ENCODE results near the gene BTBD9. TPM values are rescaled to one million over a fixed set of nuclear protein-coding genes. Genes with fewer than 3 reads are reported as not detected.

Gene BTBD9
- polyA plus RNA-seq, 4 donors, result 5.1 to 10.2 (median 6.7) TPM

GRCh38 chr6:38177882-38178583 is 461.7 kb downstream of the BTBD9 start:
- Histone ChIP-seq H3K36me3 (ENCODE audit: control insufficient read depth in 3 of 3, insufficient read depth in 2 of 3, low read depth in 1 of 3, low read length in 3 of 3) (peaks cover 0 to 32% (median 0%) of the 10 kb centered on the region in 3 donors), H3K4me1 (ENCODE audit: control insufficient read depth in 3 of 3, insufficient read depth in 2 of 3, low read depth in 1 of 3, low read length in 2 of 3) (peaks cover 0 to 45% (median 7%) of the 10 kb centered on the region in 3 donors), H3K27ac (ENCODE audit: low read depth in 1 of 3, low read length in 2 of 3) (no peak overlapping the region), H3K9me3 (ENCODE audit: control insufficient read depth in 2 of 2, insufficient read depth in 1 of 2, low read depth in 1 of 2, low read length in 1 of 2) (no peaks in the 10 kb centered on the region), H3K27me3 (ENCODE audit: control insufficient read depth in 3 of 3, insufficient read depth in 3 of 3, low read length in 3 of 3) (no peaks in the 10 kb centered on the region), H3K4me3 (ENCODE audit: low read depth in 1 of 3, low read length in 3 of 3) (no peak overlapping the region)
- WGBS, 3 donors, result 86 to 88% (median 87%) methylated on average over 14 of the region's 14 CpGs
- DNase-seq (no peak), FAIRE-seq (no peak)

DNA sequence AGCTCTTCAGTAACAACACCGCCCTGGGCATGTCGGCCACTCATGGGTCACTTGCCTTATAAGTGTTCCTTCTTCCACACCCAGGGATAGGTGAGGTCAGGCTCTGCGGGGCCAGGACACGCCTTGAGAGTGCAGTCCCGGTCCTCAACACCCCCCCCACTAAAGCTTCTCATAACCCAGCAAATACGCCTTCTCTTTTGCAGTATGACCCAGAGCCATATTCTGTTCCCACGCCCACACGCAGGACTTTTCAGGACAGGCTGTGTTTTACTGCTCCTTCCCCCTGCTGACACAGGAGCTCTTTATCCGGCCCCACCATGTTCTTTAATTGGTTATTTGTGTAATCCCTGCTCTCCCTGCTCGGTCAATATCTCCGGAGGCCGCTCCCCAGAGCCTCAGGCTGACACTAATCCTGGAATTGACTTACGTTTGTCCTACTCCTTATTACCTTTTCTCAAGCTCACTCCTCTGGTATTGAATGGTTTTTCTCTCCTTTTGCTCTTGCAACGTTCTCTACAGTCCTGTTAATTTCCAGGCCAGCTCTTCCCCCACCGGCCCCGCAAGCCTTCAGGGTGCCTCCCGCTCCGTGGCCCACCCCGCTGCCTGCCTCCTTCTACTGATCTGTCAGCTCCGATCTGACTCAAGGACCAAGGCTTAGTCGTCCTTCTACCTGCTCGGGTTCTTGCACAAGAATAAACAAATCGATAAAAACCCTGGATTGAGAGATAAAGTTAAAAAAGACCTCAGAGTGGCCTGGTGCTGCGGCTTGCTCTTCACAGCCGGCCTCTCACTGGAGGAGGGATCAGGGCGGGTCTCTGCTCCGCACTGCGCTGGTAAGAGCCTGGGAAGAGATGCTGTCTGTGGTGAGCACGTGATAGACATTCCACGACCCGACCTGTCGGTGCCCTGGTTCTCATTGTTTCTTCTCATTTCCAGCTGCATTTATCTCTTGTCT is 462.7 kb downstream of the BTBD9 start:
- peak overlapping the region in 1 of 3 donors; percentile 18 for H3K27ac ChIP-seq (ENCODE audit: low read depth in 1 of 3, low read length in 2 of 3)
- peak; percentile 46 to 68 for DNase-seq
- WGBS, 3 donors, result 25 to 56% (median 48%) methylated on average over 32 of the region's 32 CpGs
- H3K4me1 ChIP-seq (ENCODE audit: control insufficient read depth in 3 of 3, insufficient read depth in 2 of 3, low read depth in 1 of 3, low read length in 2 of 3), result peaks cover 0 to 55% (median 11%) of the 10 kb centered on the region in 3 donors
- H3K9me3 ChIP-seq (ENCODE audit: control insufficient read depth in 2 of 2, insufficient read depth in 1 of 2, low read depth in 1 of 2, low read length in 1 of 2), result no peaks in the 10 kb centered on the region
- no peaks in the 10 kb centered on the region for H3K27me3 ChIP-seq (ENCODE audit: control insufficient read depth in 3 of 3, insufficient read depth in 3 of 3, low read length in 3 of 3)
- no peak for FAIRE-seq
- H3K4me3 ChIP-seq (ENCODE audit: low read depth in 1 of 3, low read length in 3 of 3), result no peak overlapping the region
- H3K36me3 ChIP-seq (ENCODE audit: control insufficient read depth in 3 of 3, insufficient read depth in 2 of 3, low read depth in 1 of 3, low read length in 3 of 3), result peaks cover 0 to 34% (median 0%) of the 10 kb centered on the region in 3 donors

- Histone ChIP-seq H3K27ac (ENCODE audit: low read depth in 1 of 3, low read length in 2 of 3) (no peak overlapping the region), H3K4me1 (ENCODE audit: control insufficient read depth in 3 of 3, insufficient read depth in 2 of 3, low read depth in 1 of 3, low read length in 2 of 3) (peaks cover 1 to 68% (median 11%) of the 10 kb centered on the region in 3 donors), H3K4me3 (ENCODE audit: low read depth in 1 of 3, low read length in 3 of 3) (no peak overlapping the region), H3K9me3 (ENCODE audit: control insufficient read depth in 2 of 2, insufficient read depth in 1 of 2, low read depth in 1 of 2, low read length in 1 of 2) (no peaks in the 10 kb centered on the region), H3K27me3 (ENCODE audit: control insufficient read depth in 3 of 3, insufficient read depth in 3 of 3, low read length in 3 of 3) (no peaks in the 10 kb centered on the region), H3K36me3 (ENCODE audit: control insufficient read depth in 3 of 3, insufficient read depth in 2 of 3, low read depth in 1 of 3, low read length in 3 of 3) (peaks cover 0 to 35% (median 0%) of the 10 kb centered on the region in 3 donors)
- WGBS, 3 donors, result 76 to 88% (median 80%) methylated on average over 11 of the region's 11 CpGs
- no peak for FAIRE-seq
- DNase-seq, result no peak
These were observed 463.9 kb downstream of the BTBD9 start for GRCh38 chr6:38175786-38176185.

GRCh38 chr6:38174806-38175495 is 464.8 kb downstream of the BTBD9 start:
- Histone ChIP-seq H3K4me1 (ENCODE audit: control insufficient read depth in 3 of 3, insufficient read depth in 2 of 3, low read depth in 1 of 3, low read length in 2 of 3) (peaks cover 5 to 76% (median 11%) of the 10 kb centered on the region in 3 donors), H3K9me3 (ENCODE audit: control insufficient read depth in 2 of 2, insufficient read depth in 1 of 2, low read depth in 1 of 2, low read length in 1 of 2) (no peaks in the 10 kb centered on the region), H3K27me3 (ENCODE audit: control insufficient read depth in 3 of 3, insufficient read depth in 3 of 3, low read length in 3 of 3) (no peaks in the 10 kb centered on the region), H3K27ac (ENCODE audit: low read depth in 1 of 3, low read length in 2 of 3) (no peak overlapping the region), H3K36me3 (ENCODE audit: control insufficient read depth in 3 of 3, insufficient read depth in 2 of 3, low read depth in 1 of 3, low read length in 3 of 3) (peaks cover 0 to 33% (median 0%) of the 10 kb centered on the region in 3 donors), H3K4me3 (ENCODE audit: low read depth in 1 of 3, low read length in 3 of 3) (no peak overlapping the region)
- no peak for FAIRE-seq
- no peak for DNase-seq
- 94 to 96% (median 96%) methylated on average over 22 of the region's 22 CpGs for WGBS, 3 donors

- H3K9me3 ChIP-seq (ENCODE audit: control insufficient read depth in 2 of 2, insufficient read depth in 1 of 2, low read depth in 1 of 2, low read length in 1 of 2), result no peaks in the 10 kb centered on the region
- WGBS, 3 donors, result 53 to 83% (median 81%) methylated on average over 8 of the region's 8 CpGs
- H3K4me1 ChIP-seq (ENCODE audit: control insufficient read depth in 3 of 3, insufficient read depth in 2 of 3, low read depth in 1 of 3, low read length in 2 of 3), result peaks cover 5 to 81% (median 11%) of the 10 kb centered on the region in 3 donors
These were observed 465.4 kb downstream of the BTBD9 start for GRCh38 chr6:38174315-38174714.

GRCh38 chr6:38173909-38174308 is 465.8 kb downstream of the BTBD9 start:
- Histone ChIP-seq H3K36me3 (ENCODE audit: control insufficient read depth in 3 of 3, insufficient read depth in 2 of 3, low read depth in 1 of 3, low read length in 3 of 3) (peaks cover 0 to 34% (median 0%) of the 10 kb centered on the region in 3 donors), H3K4me3 (ENCODE audit: low read depth in 1 of 3, low read length in 3 of 3) (no peak overlapping the region), H3K4me1 (ENCODE audit: control insufficient read depth in 3 of 3, insufficient read depth in 2 of 3, low read depth in 1 of 3, low read length in 2 of 3) (peaks cover 5 to 81% (median 11%) of the 10 kb centered on the region in 3 donors), H3K27ac (ENCODE audit: low read depth in 1 of 3, low read length in 2 of 3) (peak overlapping the region; percentile 18 to 59 (median 34)), H3K9me3 (ENCODE audit: control insufficient read depth in 2 of 2, insufficient read depth in 1 of 2, low read depth in 1 of 2, low read length in 1 of 2) (no peaks in the 10 kb centered on the region), H3K27me3 (ENCODE audit: control insufficient read depth in 3 of 3, insufficient read depth in 3 of 3, low read length in 3 of 3) (no peaks in the 10 kb centered on the region)
- 19 to 65% (median 37%) methylated on average over 11 of the region's 11 CpGs for WGBS, 3 donors
- DNase-seq (peak; percentile 82 to 93), FAIRE-seq (no peak)

More at GRCh38 chr6:38174315-38174714, 465.4 kb downstream of the BTBD9 start:
- Histone ChIP-seq H3K27me3 (ENCODE audit: control insufficient read depth in 3 of 3, insufficient read depth in 3 of 3, low read length in 3 of 3) (no peaks in the 10 kb centered on the region), H3K4me3 (ENCODE audit: low read depth in 1 of 3, low read length in 3 of 3) (no peak overlapping the region), H3K36me3 (ENCODE audit: control insufficient read depth in 3 of 3, insufficient read depth in 2 of 3, low read depth in 1 of 3, low read length in 3 of 3) (peaks cover 0 to 33% (median 0%) of the 10 kb centered on the region in 3 donors), H3K27ac (ENCODE audit: low read depth in 1 of 3, low read length in 2 of 3) (peak overlapping the region in 1 of 3 donors; percentile 19)
- no peak for FAIRE-seq
- no peak for DNase-seq

GRCh38 chr6:38172739-38173410 is 466.9 kb downstream of the BTBD9 start:
- Histone ChIP-seq H3K27ac (ENCODE audit: low read depth in 1 of 3, low read length in 2 of 3) (peak overlapping the region in 2 of 3 donors; percentile 42 to 59), H3K27me3 (ENCODE audit: control insufficient read depth in 3 of 3, insufficient read depth in 3 of 3, low read length in 3 of 3) (no peaks in the 10 kb centered on the region), H3K36me3 (ENCODE audit: control insufficient read depth in 3 of 3, insufficient read depth in 2 of 3, low read depth in 1 of 3, low read length in 3 of 3) (peaks cover 0 to 33% (median 0%) of the 10 kb centered on the region in 3 donors), H3K9me3 (ENCODE audit: control insufficient read depth in 2 of 2, insufficient read depth in 1 of 2, low read depth in 1 of 2, low read length in 1 of 2) (no peaks in the 10 kb centered on the region), H3K4me3 (ENCODE audit: low read depth in 1 of 3, low read length in 3 of 3) (no peak overlapping the region), H3K4me1 (ENCODE audit: control insufficient read depth in 3 of 3, insufficient read depth in 2 of 3, low read depth in 1 of 3, low read length in 2 of 3) (peaks cover 5 to 81% (median 11%) of the 10 kb centered on the region in 3 donors)
- WGBS, 3 donors, result 19 to 63% (median 36%) methylated on average over 15 of the region's 15 CpGs
- no peak for FAIRE-seq
- peak; percentile 57 to 70 for DNase-seq

All from small intestine (tissue), 7 donors.